GM20000 (cell line): Measurements from ENCODE around the gene PI16.
"Not testable (repeated sequence)": the region's sequence is repeated elsewhere in the genome, so short reads cannot be mapped to it uniquely, and the experiment has no call there.

Experiments
- DNase-seq: peaks from one replicate; pipeline ENCODE4 v3.0.0; 2012; ENCODE audit warnings: low spot score
- CTCF ChIP-seq: IDR thresholded peaks from 2 replicates; pipeline ENCODE4 v1.5.1; 2012; ENCODE audit warnings: mild to moderate bottlenecking, control low read depth; ENCODE audit errors: extremely low read depth, missing control alignments

Gene PI16

GRCh38 chr6:36983538-36983937, 29.0 kb downstream of the PI16 start:
- DNase-seq: no peak

GRCh38 chr6:36984581-36985416, 30.3 kb downstream of the PI16 start:
- DNase-seq: no peak
- TF ChIP-seq CTCF: no peak

More at GRCh38 chr6:36983538-36983937, 29.0 kb downstream of the PI16 start:
- TF ChIP-seq CTCF: no peak

- DNase-seq: no peak
- no peak for TF ChIP-seq CTCF
Measured at GRCh38 chr6:36985417-36985807, 30.9 kb downstream of the PI16 start.

GRCh38 chr6:36985808-36986703, 31.5 kb downstream of the PI16 start, which contains the start of gene MTCH1:
TSS of gene MTCH1 (minus strand) at chr6:36986196. CDS start at chr6:36986173, 23 bp downstream.
- TF ChIP-seq CTCF: no peak
- peak; percentile 99 for DNase-seq

- TF ChIP-seq CTCF: no peak
- DNase-seq: peak; percentile 60
Measured at GRCh38 chr6:36986704-36987047, 32.1 kb downstream of the PI16 start.

- no peak for TF ChIP-seq CTCF
- no peak for DNase-seq
Measured at GRCh38 chr6:36989264-36989663, 34.7 kb downstream of the PI16 start.

- DNase-seq: not testable (repeated sequence)
Measured at GRCh38 chr6:36990401-36990800, 35.9 kb downstream of the PI16 start.
